GM18873 (cell line): ENCODE results near the gene CATSPER4.
A peak's percentile ranks its signal among the peaks of the same experiment; 100 is the strongest.

Experiments used
- ATAC-seq: cut with Tn5 transposase; IDR thresholded peaks from one replicate; pipeline ENCODE4 v1.9.1; 2021; ENCODE audit warnings: mild to moderate bottlenecking, moderate library complexity, moderate number of reproducible peaks; ENCODE audit not compliant: unreplicated experiment, low FRiP score

Gene CATSPER4

GRCh38 chr1:26164036-26164860 lies 26.2 kb upstream of the CATSPER4 start:
- ATAC-seq = no peak

- no peak for ATAC-seq
These were observed 25.2 kb upstream of the CATSPER4 start for GRCh38 chr1:26164861-26165842.

DNA sequence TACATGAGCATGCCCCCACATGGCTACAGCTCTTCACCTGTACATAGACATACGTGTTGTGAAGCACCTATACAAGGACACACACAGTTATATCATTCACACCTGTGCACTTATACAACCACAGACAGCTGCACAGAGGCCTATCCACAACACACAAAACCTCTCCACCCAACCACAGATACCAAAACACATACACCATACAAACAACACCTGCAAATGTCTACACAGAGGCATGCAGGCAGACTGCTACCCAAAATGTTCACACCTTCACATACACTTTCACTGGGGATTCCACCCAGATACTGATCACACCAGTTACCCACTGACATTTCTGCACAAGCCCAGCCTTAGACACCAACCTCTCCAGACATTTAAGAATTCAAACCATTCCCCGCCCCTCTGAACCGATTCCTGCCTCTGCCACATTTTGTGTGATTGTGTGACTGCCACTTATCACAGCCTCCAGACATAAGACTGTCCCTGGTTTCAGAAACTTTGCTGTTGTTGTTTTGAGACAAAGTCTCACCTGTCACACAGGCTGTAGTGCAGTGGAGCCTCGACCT lies 23.6 kb upstream of the CATSPER4 start:
- no peak for ATAC-seq

GRCh38 chr1:26168410-26169197 lies 21.8 kb upstream of the CATSPER4 start, which contains the start of gene C1orf232:
Gene C1orf232, minus strand, starts transcription at chr1:26168963. Its CDS starts 464 bp downstream, at chr1:26168499.
- no peak for ATAC-seq

GRCh38 chr1:26169198-26169554 lies 21.2 kb upstream of the CATSPER4 start:
- no peak for ATAC-seq

DNA sequence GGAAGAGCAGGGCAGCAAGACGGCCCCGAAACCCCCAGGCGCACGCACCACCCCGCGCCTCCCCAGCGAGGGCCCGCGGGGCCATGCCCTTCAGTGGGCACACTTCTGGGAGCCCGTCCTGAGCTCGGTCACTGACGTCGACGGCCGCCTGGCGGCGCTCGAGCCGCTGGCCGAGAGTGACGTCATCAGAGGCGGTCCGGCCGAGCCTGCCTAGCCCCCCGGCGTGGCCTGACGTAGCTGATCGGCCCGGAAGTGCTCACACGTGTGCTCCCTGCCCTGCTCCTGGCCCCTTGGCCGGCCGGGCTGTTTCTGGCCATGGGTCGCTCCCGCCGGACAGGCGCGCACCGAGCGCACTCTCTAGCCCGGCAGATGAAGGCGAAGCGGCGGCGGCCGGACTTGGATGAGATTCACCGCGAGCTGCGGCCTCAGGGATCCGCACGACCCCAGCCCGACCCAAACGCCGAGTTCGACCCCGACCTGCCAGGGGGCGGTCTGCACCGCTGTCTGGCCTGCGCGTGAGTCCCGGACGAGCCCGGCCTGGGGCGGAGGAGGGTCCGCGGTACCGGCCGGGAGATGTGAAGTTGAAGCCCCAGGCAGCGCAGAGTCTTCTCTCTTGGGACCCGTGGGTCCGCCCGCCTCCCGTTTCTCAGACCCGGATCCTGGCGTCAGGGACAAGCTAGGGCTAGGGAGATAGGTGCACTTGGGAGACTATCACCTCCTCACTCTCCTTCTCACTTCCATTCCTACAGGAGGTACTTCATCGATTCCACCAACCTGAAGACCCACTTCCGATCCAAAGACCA lies 20.5 kb upstream of the CATSPER4 start, which contains the start of gene ZNF593:
TSS of gene ZNF593 (plus strand) at position 240 of the 803 bp plus-strand sequence. CDS start at position 316, 76 bp downstream.
- ATAC-seq = peak; percentile 84

GRCh38 chr1:26170472-26170821 lies 20.0 kb upstream of the CATSPER4 start:
- ATAC-seq = no peak

- no peak for ATAC-seq
These were observed 19.0 kb upstream of the CATSPER4 start, which contains the start of gene ZNF593OS for GRCh38 chr1:26171084-26172072. Gene ZNF593OS, minus strand, starts transcription at chr1:26171832. Its CDS starts 171 bp downstream, at chr1:26171661.

DNA sequence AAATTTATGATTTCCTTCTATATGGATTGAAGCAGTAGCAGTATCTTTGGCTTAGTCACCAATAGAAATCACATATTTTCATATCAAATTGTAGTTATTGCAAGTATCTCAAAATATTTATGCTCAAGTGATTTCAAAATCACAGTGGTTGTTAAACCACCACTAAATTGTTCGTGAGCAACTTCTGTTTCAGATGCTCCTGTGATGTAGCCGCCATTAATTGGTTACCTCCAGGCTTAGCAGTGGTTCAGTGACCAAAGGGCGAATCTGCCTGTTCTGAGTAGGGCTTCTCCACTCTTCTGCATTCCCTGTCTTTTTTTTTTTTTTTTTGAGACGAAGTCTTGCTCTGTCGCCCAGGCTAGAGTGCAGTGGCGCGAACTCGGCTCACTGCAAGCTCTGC lies 15.1 kb upstream of the CATSPER4 start:
- ATAC-seq = no peak

GRCh38 chr1:26177182-26177684 lies 13.2 kb upstream of the CATSPER4 start, which contains the start of gene CNKSR1:
Gene CNKSR1, plus strand, starts transcription at chr1:26177491. Its CDS starts 57 bp downstream, at chr1:26177548.
- ATAC-seq = no peak

GRCh38 chr1:26180010-26180506 lies 10.3 kb upstream of the CATSPER4 start:
- no peak for ATAC-seq

- ATAC-seq = no peak
These were observed 8.6 kb upstream of the CATSPER4 start for GRCh38 chr1:26181586-26182382.

DNA sequence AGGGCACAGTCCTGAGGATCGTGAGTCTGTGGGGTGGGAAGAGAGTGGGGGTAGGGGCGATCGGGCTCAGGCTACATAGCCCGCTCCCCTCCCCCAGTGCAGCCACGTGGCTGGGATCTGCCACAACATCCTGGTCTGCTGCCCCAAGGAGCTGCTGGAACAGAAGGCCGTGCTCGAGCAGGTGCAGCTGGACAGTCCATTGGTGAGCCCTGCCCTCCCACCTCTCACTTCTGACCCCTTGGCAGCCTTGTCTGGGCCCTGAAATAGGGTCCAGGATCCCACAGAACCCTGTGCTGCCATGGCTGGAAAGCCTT lies 8.1 kb upstream of the CATSPER4 start:
- no peak for ATAC-seq

DNA sequence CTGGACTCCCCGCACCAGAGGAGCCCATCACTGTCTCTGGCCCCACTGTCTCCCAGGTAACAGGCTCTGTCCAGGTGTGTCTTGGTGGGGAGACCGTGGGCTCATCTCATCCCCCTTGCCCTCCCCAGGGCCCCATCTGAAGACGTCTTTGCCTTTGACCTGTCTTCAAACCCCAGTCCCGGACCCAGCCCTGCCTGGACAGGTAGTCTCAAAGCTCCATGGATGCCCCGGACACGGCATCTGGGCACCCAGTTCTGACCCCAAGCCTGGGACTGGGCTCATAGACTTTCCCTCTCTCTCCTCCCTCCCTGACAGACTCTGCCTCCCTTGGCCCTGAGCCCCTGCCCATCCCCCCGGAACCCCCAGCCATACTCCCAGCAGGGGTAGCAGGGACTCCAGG lies 6.3 kb upstream of the CATSPER4 start:
- no peak for ATAC-seq

DNA sequence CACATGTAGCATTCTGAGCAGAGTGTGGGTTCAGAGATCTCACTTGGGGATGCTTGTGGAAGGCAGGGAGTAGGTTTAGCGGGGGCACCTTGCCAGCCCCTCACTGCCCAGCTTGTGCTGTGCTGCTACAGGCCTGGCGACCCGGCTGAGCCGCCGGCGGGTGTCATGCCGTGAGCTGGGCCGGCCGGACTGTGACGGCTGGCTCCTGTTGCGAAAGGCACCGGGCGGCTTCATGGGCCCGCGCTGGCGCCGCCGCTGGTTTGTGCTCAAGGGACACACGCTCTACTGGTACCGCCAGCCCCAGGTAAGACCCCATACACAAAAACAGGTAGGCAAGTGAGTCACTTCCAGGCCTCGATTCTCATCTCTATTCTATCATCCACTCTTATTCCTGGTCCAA lies 5.5 kb upstream of the CATSPER4 start:
- no peak for ATAC-seq

- ATAC-seq = no peak
These were observed 2.5 kb upstream of the CATSPER4 start for GRCh38 chr1:26187882-26188281.

DNA sequence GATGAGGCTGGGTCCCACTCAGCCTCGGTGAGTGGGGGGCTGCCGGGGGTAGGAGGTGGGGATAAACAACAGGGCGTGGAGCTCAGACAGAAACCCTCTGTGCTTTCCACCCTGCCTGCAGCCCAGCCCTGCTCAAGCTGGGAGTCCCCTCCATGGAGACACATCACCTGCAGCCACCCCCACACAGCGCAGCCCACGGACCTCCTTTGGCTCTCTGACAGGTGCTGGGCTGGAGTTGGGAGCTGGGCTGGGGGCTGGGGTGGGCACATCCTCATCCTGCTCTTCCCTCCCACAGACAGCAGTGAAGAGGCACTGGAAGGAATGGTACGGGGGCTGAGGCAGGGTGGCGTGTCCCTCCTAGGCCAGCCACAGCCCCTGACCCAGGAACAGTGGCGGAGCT lies 1.9 kb upstream of the CATSPER4 start:
- no peak for ATAC-seq
